ENCODE measurements around the gene ORMDL2.

- TF ChIP-seq CTCF (conservative IDR thresholded peaks at IDR 0.05) (no peak), EZH2 (IDR thresholded peaks at IDR 0.05; ENCODE audit: low read depth) (no peak)
Observed at GRCh38 chr12:55795950-55796349, 21.9 kb upstream of the ORMDL2 start.

All from PC-9 (cell line).